Keratinocyte (primary cell): ENCODE measurements around the gene OTUD6A. TPM values are rescaled to one million over a fixed set of nuclear protein-coding genes. Genes with fewer than 3 reads are reported as not detected.
A peak's percentile ranks its signal among the peaks of the same experiment; 100 is the strongest.

Experiments
- DNase-seq: peaks from one replicate; pipeline ENCODE4 v3.0.0-alpha.2; 2011; ENCODE audit warnings: low read depth, missing footprints, low spot score
- FAIRE-seq: peaks from 2 replicates; lab custom pipeline; 2011; peaks lifted over from hg19 to GRCh38; lab: Jason Lieb, UNC
- H2AFZ ChIP-seq: 2 replicates; pipeline ENCODE4 v1.6.0; 2012; ENCODE audit warnings: low read length, control low read depth, inconsistent platforms; ENCODE audit not compliant: control insufficient read depth
- H3K27ac ChIP-seq: 2 replicates; pipeline ENCODE4 v1.5.1; 2011; ENCODE audit warnings: low read length; ENCODE audit not compliant: control insufficient read depth, insufficient read depth
- H3K27me3 ChIP-seq: 3 replicates; pipeline ENCODE4 v1.6.0; 2011; ENCODE audit warnings: low read length; ENCODE audit not compliant: control insufficient read depth, insufficient read depth; ENCODE audit errors: extremely low read depth
- H3K36me3 ChIP-seq, 2 experiments: 2 replicates in 1 of 2; 3 replicates in 1 of 2; pipeline ENCODE4 v1.5.1; 2011; ENCODE audit warnings: low read length in 2 of 2, mild to moderate bottlenecking in 1 of 2; ENCODE audit not compliant: control insufficient read depth in 2 of 2, insufficient read depth in 2 of 2; ENCODE audit errors: extremely low read depth in 1 of 2
- H3K4me1 ChIP-seq: 3 replicates; pipeline ENCODE4 v1.5.1; 2011; ENCODE audit warnings: low read length; ENCODE audit not compliant: control insufficient read depth, insufficient read depth; ENCODE audit errors: extremely low read depth
- H3K4me2 ChIP-seq: 3 replicates; pipeline ENCODE4 v1.6.0; 2011; ENCODE audit warnings: low read depth, low read length; ENCODE audit not compliant: control insufficient read depth, insufficient read depth; ENCODE audit errors: extremely low read depth
- H3K4me3 ChIP-seq, 3 experiments: fragments of 200-600 bp in 1 of 3; sonication (generic) in 1 of 3; 2 replicates in 2 of 3; 3 replicates in 1 of 3; pipeline ENCODE4 v1.5.1; 2011 to 2016; ENCODE audit warnings: low read length in 3 of 3, mild to moderate bottlenecking in 3 of 3, control low read depth in 2 of 3, inconsistent platforms in 1 of 3, low read depth in 1 of 3, mixed read lengths in 1 of 3, mixed run types in 1 of 3, moderate library complexity in 1 of 3; ENCODE audit not compliant: control insufficient read depth in 2 of 3, insufficient read depth in 2 of 3; ENCODE audit errors: extremely low read depth in 1 of 3
- H3K79me2 ChIP-seq: 2 replicates; pipeline ENCODE4 v1.6.0; 2012; ENCODE audit warnings: low read length; ENCODE audit not compliant: control insufficient read depth, insufficient read depth
- H3K9ac ChIP-seq: 3 replicates; pipeline ENCODE4 v1.6.0; 2011; ENCODE audit warnings: low read length; ENCODE audit not compliant: control insufficient read depth, insufficient read depth; ENCODE audit errors: extremely low read depth
- H3K9me1 ChIP-seq: 3 replicates; pipeline ENCODE4 v1.6.0; 2011; ENCODE audit warnings: low read length; ENCODE audit not compliant: control insufficient read depth, insufficient read depth; ENCODE audit errors: extremely low read depth
- H3K9me3 ChIP-seq: 2 replicates; pipeline ENCODE4 v1.5.1; 2012; ENCODE audit warnings: low read depth, low read length; ENCODE audit not compliant: control insufficient read depth
- H4K20me1 ChIP-seq: 3 replicates; pipeline ENCODE4 v1.6.0; 2011; ENCODE audit warnings: low read length; ENCODE audit not compliant: control insufficient read depth, insufficient read depth; ENCODE audit errors: extremely low read depth
- CTCF ChIP-seq, 3 experiments: IDR thresholded peaks in 1 of 3; conservative IDR thresholded peaks in 1 of 3; optimal IDR thresholded peaks in 1 of 3; 2 replicates in 2 of 3; 3 replicates in 1 of 3; pipeline versions ENCODE3 to v1.5.1; 2011; ENCODE audit warnings: low read length in 3 of 3, mild to moderate bottlenecking in 3 of 3, moderate library complexity in 2 of 3, control low read depth in 1 of 3, inconsistent platforms in 1 of 3; ENCODE audit not compliant: insufficient read depth in 2 of 3; ENCODE audit errors: extremely low read depth in 1 of 3
- EZH2 ChIP-seq: IDR thresholded peaks from one replicate; pipeline ENCODE4 v1.6.1; 2012; ENCODE audit warnings: inconsistent platforms, mild to moderate bottlenecking, low read length, moderate library complexity
- dilution Hi-C: fragments of 300-500 bp; cut with MboI; formaldehyde crosslinking; loops from one replicate; pipeline ENCODE4 v1.7.0; 2020; ENCODE audit warnings: low sequenced_read_pairs; ENCODE audit not compliant: extremely low pct_ligation_motif_present
- polyA plus RNA-seq, 5 experiments: library from polyadenylated mRNA; depleted of rRNA in 3 of 5; stranded (reverse) in 3 of 5; stranded (forward) in 1 of 5; unstranded in 1 of 5; fragments of >200 nt; gene quantifications; 1 replicate in 1 of 5; 2 replicates in 3 of 5; 3 replicates in 1 of 5; pipeline versions ENCODE4 v1.2.1 to v1.2.3, GENCODE V29; 2011 to 2012; ENCODE audit warnings: missing spikeins in 2 of 5, low read depth in 1 of 5, low replicate concordance in 1 of 5

The OTUD6A gene
- polyA plus RNA-seq, 1 donor (not counting 4 experiments of a cell fraction or from before 2014, with no cell fraction given) = not detected

- H3K4me2 ChIP-seq = no peak overlapping the region
- no peaks in the 10 kb centered on the region for H3K27me3 ChIP-seq
- TF ChIP-seq EZH2 = no peak
- no peak for TF ChIP-seq CTCF (optimal IDR thresholded peaks at IDR 0.05 in 1 of 3, IDR thresholded peaks at IDR 0.05 in 1 of 3, conservative IDR thresholded peaks at IDR 0.05 in 1 of 3; ENCODE audit: extremely low read depth in 1 of 3, insufficient read depth in 2 of 3, low read length in 3 of 3)
- H3K4me1 ChIP-seq = peaks cover 20% of the 10 kb centered on the region
- H3K9me3 ChIP-seq = no peaks in the 10 kb centered on the region
- no peaks in the 10 kb centered on the region for H3K9me1 ChIP-seq
- FAIRE-seq (no peak), DNase-seq (no peak)
- H3K36me3 ChIP-seq = no peaks in the 10 kb centered on the region
- H4K20me1 ChIP-seq = no peaks in the 10 kb centered on the region
- dilution Hi-C loops = no loop called here
- no peak overlapping the region for H2AFZ ChIP-seq
- H3K4me3 ChIP-seq = no peak overlapping the region
- no peak overlapping the region for H3K9ac ChIP-seq
- H3K27ac ChIP-seq = no peak overlapping the region
- no peaks in the 10 kb centered on the region for H3K79me2 ChIP-seq
Observed at GRCh38 chrX:70022616-70023015, 39.6 kb upstream of the OTUD6A start.

- dilution Hi-C loops = no loop called here
- no peak for FAIRE-seq
Observed at GRCh38 chrX:70025464-70025863, 36.8 kb upstream of the OTUD6A start.

More at GRCh38 chrX:70025464-70025863, 36.8 kb upstream of the OTUD6A start:
- Histone ChIP-seq H3K36me3 (no peaks in the 10 kb centered on the region), H2AFZ (no peak overlapping the region), H3K9ac (no peak overlapping the region), H3K9me1 (no peaks in the 10 kb centered on the region), H3K9me3 (no peaks in the 10 kb centered on the region), H4K20me1 (no peaks in the 10 kb centered on the region), H3K79me2 (no peaks in the 10 kb centered on the region), H3K4me3 (no peak overlapping the region), H3K4me1 (peaks cover 20% of the 10 kb centered on the region), H3K27me3 (no peaks in the 10 kb centered on the region), H3K4me2 (peak overlapping the region; percentile 55), H3K27ac (no peak overlapping the region)
- no peak for DNase-seq
- TF ChIP-seq CTCF (optimal IDR thresholded peaks at IDR 0.05 in 1 of 3, IDR thresholded peaks at IDR 0.05 in 1 of 3, conservative IDR thresholded peaks at IDR 0.05 in 1 of 3; ENCODE audit: extremely low read depth in 1 of 3, insufficient read depth in 2 of 3, low read length in 3 of 3) (no peak), EZH2 (no peak)
